KMS-11 (cell line): Measurements from ENCODE around the gene ESYT2.

Experiments
- H2AFZ ChIP-seq: fragments of 200-600 bp; sonication (generic); 2 replicates; pipeline ENCODE4 v1.6.1; 2016; ENCODE audit warnings: antibody characterized with exemption, mixed run types, low read depth
- H3K27ac ChIP-seq: fragments of 200-600 bp; sonication (generic); 2 replicates; pipeline ENCODE4 v1.6.1; 2016; ENCODE audit warnings: mild to moderate bottlenecking, mixed run types
- H3K27me3 ChIP-seq: fragments of 200-600 bp; sonication (generic); 2 replicates; pipeline ENCODE4 v1.6.1; 2017; ENCODE audit warnings: mild to moderate bottlenecking, low read depth, mixed run types, moderate library complexity; ENCODE audit not compliant: insufficient read depth
- H3K36me3 ChIP-seq: fragments of 200-600 bp; sonication (generic); 2 replicates; pipeline ENCODE4 v1.6.1; 2017; ENCODE audit warnings: mild to moderate bottlenecking, mixed run types; ENCODE audit not compliant: insufficient read depth
- H3K4me1 ChIP-seq: fragments of 200-600 bp; sonication (generic); 2 replicates; pipeline ENCODE4 v1.6.1; 2016; ENCODE audit warnings: mild to moderate bottlenecking, low read depth, mixed run types; ENCODE audit not compliant: poor library complexity, severe bottlenecking
- H3K4me2 ChIP-seq: fragments of 200-600 bp; sonication (generic); 2 replicates; pipeline ENCODE4 v1.7.0; 2016; ENCODE audit warnings: mild to moderate bottlenecking, mixed run types
- H3K4me3 ChIP-seq: fragments of 200-600 bp; sonication (generic); IDR thresholded peaks from 2 replicates; pipeline ENCODE4 v1.6.1; 2017; ENCODE audit warnings: low read depth, low read length, mixed read lengths; ENCODE audit not compliant: insufficient read depth
- H3K79me2 ChIP-seq: fragments of 200-600 bp; sonication (generic); 2 replicates; pipeline ENCODE4 v1.6.1; 2016; ENCODE audit warnings: low read depth, mixed run types; ENCODE audit not compliant: insufficient read depth
- H3K9ac ChIP-seq: fragments of 200-600 bp; sonication (generic); 2 replicates; pipeline ENCODE4 v1.6.1; 2016; ENCODE audit warnings: mild to moderate bottlenecking, mixed run types
- H4K20me1 ChIP-seq: fragments of 200-600 bp; sonication (generic); 2 replicates; pipeline ENCODE4 v1.6.1; 2016; ENCODE audit warnings: mild to moderate bottlenecking, mixed run types; ENCODE audit not compliant: insufficient read depth
- TF ChIP-seq, protein P1 (sequence below): fragments of 200-600 bp; sonication (generic); conservative IDR thresholded peaks from 2 replicates; pipeline ENCODE4 v1.6.1; 2017; ENCODE audit warnings: low read depth, mild to moderate bottlenecking, antibody characterized with exemption, low read length, moderate library complexity, mixed read lengths

ESYT2 gene

DNA sequence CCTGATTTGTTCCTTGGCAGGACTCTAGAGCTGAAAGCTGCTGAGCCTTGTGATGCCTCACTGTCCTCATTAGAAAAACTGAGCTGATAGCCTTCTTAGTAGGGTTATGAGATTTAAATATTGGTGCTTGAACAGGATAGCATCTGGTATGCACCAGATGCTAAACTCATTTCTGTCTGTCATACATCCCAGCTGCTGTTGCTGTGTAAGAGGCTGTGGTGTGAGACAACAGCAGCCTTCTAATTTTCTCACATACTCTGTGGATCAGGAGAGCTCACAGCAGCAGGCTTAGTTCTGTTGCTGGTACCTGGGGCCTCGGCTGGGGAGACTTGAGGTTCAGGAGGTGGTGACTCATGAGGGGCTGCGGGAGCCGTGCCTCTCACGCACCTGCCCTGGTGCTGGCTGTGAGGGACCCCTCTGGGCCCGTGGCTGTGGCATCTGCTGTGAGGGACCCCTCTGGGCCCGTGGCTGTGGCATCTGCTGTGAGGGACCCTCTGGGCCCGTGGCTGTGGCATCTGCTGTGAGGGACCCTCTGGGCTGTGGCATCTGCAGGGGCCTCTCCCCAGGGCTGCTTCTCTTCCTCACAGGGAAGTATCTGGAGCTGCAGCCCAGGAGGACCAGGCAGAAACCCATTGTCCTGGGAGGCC is 39.6 kb upstream of the ESYT2 start:
- no peaks in the 10 kb centered on the region for H3K4me1 ChIP-seq
- no peaks in the 10 kb centered on the region for H3K36me3 ChIP-seq
- H3K4me3 ChIP-seq = no peak overlapping the region
- TF ChIP-seq, protein P1, sequence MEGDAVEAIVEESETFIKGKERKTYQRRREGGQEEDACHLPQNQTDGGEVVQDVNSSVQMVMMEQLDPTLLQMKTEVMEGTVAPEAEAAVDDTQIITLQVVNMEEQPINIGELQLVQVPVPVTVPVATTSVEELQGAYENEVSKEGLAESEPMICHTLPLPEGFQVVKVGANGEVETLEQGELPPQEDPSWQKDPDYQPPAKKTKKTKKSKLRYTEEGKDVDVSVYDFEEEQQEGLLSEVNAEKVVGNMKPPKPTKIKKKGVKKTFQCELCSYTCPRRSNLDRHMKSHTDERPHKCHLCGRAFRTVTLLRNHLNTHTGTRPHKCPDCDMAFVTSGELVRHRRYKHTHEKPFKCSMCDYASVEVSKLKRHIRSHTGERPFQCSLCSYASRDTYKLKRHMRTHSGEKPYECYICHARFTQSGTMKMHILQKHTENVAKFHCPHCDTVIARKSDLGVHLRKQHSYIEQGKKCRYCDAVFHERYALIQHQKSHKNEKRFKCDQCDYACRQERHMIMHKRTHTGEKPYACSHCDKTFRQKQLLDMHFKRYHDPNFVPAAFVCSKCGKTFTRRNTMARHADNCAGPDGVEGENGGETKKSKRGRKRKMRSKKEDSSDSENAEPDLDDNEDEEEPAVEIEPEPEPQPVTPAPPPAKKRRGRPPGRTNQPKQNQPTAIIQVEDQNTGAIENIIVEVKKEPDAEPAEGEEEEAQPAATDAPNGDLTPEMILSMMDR = no peak
- no peak overlapping the region for H3K27ac ChIP-seq
- no peaks in the 10 kb centered on the region for H3K27me3 ChIP-seq
- no peak overlapping the region for H3K9ac ChIP-seq
- H3K4me2 ChIP-seq = no peak overlapping the region
- H4K20me1 ChIP-seq = no peaks in the 10 kb centered on the region
- H2AFZ ChIP-seq = no peak overlapping the region
- H3K79me2 ChIP-seq = no peaks in the 10 kb centered on the region

DNA sequence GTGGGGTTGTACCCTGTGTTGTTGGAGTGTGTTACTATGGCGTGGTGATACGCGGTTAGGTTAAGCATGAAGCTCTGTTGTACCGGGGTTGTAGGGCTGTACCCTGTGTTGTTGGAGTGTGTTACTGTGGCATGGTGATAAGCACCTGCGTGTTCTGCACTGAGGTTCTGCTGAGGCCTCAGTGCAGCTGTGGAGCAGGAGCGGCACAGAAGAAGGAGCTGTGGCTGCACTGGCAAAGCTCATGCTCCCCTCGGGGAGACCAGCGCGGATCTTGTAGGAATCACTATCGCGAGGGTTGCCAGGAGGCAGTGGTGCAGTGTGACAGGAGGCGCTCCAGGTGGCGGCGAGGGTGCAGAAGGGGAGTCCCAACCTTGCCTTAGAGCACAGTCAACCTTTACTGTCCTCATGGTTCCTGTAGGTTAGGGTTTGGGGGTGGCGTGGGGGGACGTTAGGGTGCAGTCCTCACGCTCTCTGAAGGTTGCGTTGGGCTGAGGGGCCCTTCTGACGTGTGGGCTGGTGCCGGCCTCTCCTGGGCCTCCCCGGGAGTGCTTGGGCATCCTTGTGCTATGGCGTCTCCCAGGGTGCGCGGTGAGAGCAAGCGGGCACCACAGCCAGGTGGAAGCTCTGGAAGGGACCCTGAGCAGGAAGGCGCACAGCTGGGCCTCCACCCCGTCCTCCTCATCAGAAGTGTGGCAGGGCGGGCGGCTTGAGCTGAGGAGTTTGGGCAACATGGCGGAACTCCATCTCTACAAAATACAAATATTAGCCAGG is 38.1 kb upstream of the ESYT2 start:
- no peaks in the 10 kb centered on the region for H4K20me1 ChIP-seq
- H3K4me3 ChIP-seq = no peak overlapping the region
- H3K9ac ChIP-seq = no peak overlapping the region
- no peaks in the 10 kb centered on the region for H3K4me1 ChIP-seq
- H3K4me2 ChIP-seq = no peak overlapping the region
- no peak overlapping the region for H2AFZ ChIP-seq
- no peaks in the 10 kb centered on the region for H3K27me3 ChIP-seq
- no peaks in the 10 kb centered on the region for H3K36me3 ChIP-seq
- no peak overlapping the region for H3K27ac ChIP-seq
- TF ChIP-seq, protein P1 = no peak
- no peaks in the 10 kb centered on the region for H3K79me2 ChIP-seq

DNA sequence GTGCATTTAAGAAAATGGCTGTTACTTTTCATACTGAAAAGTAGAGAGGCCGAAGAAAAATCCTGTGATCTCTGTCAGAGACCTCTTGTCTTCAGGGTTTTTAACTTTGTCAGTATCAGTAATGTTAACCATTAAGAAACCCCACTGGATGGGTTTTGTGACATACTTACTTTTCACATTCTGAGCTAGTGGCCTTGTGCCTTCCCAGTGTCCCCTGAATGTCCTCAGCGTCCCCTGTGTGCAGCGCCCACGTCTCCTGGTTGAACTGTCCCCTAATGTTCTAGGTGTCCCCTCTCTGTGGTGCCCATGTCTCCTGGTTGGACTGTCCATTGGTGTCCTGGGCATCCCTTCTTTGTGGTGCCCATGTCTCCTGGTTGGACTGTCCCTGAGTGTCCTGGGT is 36.7 kb upstream of the ESYT2 start:
- Histone ChIP-seq H3K79me2 (no peaks in the 10 kb centered on the region), H3K4me2 (no peak overlapping the region), H3K9ac (no peak overlapping the region), H3K27ac (no peak overlapping the region), H3K36me3 (no peaks in the 10 kb centered on the region), H3K27me3 (no peaks in the 10 kb centered on the region), H4K20me1 (no peaks in the 10 kb centered on the region), H3K4me3 (no peak overlapping the region), H3K4me1 (no peaks in the 10 kb centered on the region), H2AFZ (no peak overlapping the region)
- TF ChIP-seq, protein P1 = no peak

DNA sequence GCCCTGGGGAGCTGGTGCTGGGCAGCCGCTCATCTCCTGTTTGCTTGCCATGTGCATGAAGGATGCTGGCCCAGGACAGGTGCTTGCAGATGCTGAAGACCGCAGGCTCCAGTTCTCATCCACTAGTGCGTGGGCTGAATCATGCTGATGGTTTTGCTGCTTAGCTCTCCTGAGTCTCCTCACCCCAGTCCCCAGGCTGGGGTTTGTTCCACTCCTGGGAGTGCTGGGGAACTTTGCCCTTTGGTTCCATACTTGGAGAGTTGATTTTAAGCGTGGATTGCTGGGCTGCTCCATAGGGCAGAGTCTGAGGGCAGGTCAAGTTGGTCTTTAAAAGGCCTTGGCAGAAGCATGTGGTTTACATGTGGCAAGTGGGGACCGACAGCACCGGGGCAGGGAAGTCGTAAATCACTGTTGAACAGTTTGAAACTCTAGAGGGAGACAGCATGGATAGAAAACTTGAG is 36.2 kb upstream of the ESYT2 start:
- H4K20me1 ChIP-seq = no peaks in the 10 kb centered on the region
- H3K27ac ChIP-seq = no peak overlapping the region
- no peak overlapping the region for H3K4me3 ChIP-seq
- no peak overlapping the region for H2AFZ ChIP-seq
- H3K36me3 ChIP-seq = no peaks in the 10 kb centered on the region
- no peaks in the 10 kb centered on the region for H3K4me1 ChIP-seq
- H3K9ac ChIP-seq = no peak overlapping the region
- no peaks in the 10 kb centered on the region for H3K27me3 ChIP-seq
- H3K4me2 ChIP-seq = no peak overlapping the region
- no peaks in the 10 kb centered on the region for H3K79me2 ChIP-seq
- TF ChIP-seq, protein P1 = no peak
